HG02642 (cell line): ENCODE results near the gene C15orf62.
A peak's percentile ranks its signal among the peaks of the same experiment; 100 is the strongest.

Experiments
- ATAC-seq: cut with Tn5 transposase; IDR thresholded peaks from one replicate; pipeline ENCODE4 v1.9.1; 2021; ENCODE audit warnings: mild to moderate bottlenecking; ENCODE audit not compliant: unreplicated experiment, poor library complexity

C15orf62 gene

GRCh38 chr15:40769274-40770146 lies at the start of gene C15orf62:
TSS of gene C15orf62 (plus strand) at chr15:40769980. CDS start at chr15:40770496, 516 bp downstream.
- ATAC-seq: peak; percentile 51

GRCh38 chr15:40721701-40722100 lies 48.1 kb upstream of the C15orf62 start:
- no peak for ATAC-seq

GRCh38 chr15:40722354-40722753 lies 47.4 kb upstream of the C15orf62 start:
- ATAC-seq: no peak

- no peak for ATAC-seq
Measured at GRCh38 chr15:40722934-40723333, 46.8 kb upstream of the C15orf62 start.

GRCh38 chr15:40723919-40724318 lies 45.9 kb upstream of the C15orf62 start:
- ATAC-seq: no peak

- no peak for ATAC-seq
Measured at GRCh38 chr15:40731034-40731433, 38.7 kb upstream of the C15orf62 start.

GRCh38 chr15:40736575-40736974 lies 33.2 kb upstream of the C15orf62 start:
- no peak for ATAC-seq

- no peak for ATAC-seq
Measured at GRCh38 chr15:40737048-40737447, 32.7 kb upstream of the C15orf62 start.

- ATAC-seq: no peak
Measured at GRCh38 chr15:40739047-40739446, 30.7 kb upstream of the C15orf62 start.

- ATAC-seq: no peak
Measured at GRCh38 chr15:40739854-40740253, 29.9 kb upstream of the C15orf62 start.

GRCh38 chr15:40743485-40743901 lies 26.3 kb upstream of the C15orf62 start:
- ATAC-seq: peak; percentile 8

- ATAC-seq: peak; percentile 46
Measured at GRCh38 chr15:40743921-40744814, 25.6 kb upstream of the C15orf62 start.

GRCh38 chr15:40744815-40745152 lies 25.0 kb upstream of the C15orf62 start:
- no peak for ATAC-seq

- no peak for ATAC-seq
Measured at GRCh38 chr15:40746916-40747418, 22.8 kb upstream of the C15orf62 start.

GRCh38 chr15:40747685-40748631 lies 21.8 kb upstream of the C15orf62 start:
- ATAC-seq: no peak

GRCh38 chr15:40749151-40749630 lies 20.6 kb upstream of the C15orf62 start:
- ATAC-seq: no peak

GRCh38 chr15:40750885-40751284 lies 18.9 kb upstream of the C15orf62 start:
- ATAC-seq: no peak

- ATAC-seq: no peak
Measured at GRCh38 chr15:40751745-40752144, 18.0 kb upstream of the C15orf62 start.

GRCh38 chr15:40754574-40754882 lies 15.3 kb upstream of the C15orf62 start:
- ATAC-seq: peak; percentile 5
